Activated CD8-positive, alpha-beta memory T cell treated with anti-CD3 and anti-CD28 coated beads for 1 hour (primary cell): ENCODE data around the gene ATP6V1G2.
A peak's percentile ranks its signal among the peaks of the same experiment; 100 is the strongest.
"Not testable (repeated sequence)": the region's sequence is repeated elsewhere in the genome, so short reads cannot be mapped to it uniquely, and the experiment has no call there.

Source experiments
- DNase-seq, 2 donors: peaks; one replicate each; pipeline ENCODE4 v3.0.0-alpha.2; 2020; ENCODE audit warnings: low read depth in 1 of 2; ENCODE audit errors: extremely low read depth in 1 of 2

Gene ATP6V1G2

DNA sequence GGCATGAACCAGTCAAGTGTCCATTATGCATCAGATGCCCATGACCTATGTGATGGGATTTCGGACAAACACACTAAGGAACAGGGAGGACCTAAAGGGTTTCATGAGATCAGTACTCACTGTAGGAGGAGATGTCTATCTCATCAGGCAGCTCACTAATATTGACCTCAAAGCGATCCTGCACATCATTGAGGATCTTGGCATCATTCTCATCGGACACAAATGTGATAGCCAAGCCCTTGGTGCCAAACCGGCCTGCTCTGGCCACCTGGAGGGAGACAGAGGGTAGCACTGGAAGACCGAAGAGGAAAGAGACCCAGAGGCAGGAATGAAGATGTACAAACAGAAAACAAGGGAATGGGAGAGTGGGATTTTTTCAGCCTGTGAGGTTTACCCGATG, 15.7 kb downstream of the ATP6V1G2 start:
- DNase-seq: no peak

GRCh38 chr6:31529329-31530150, 16.9 kb downstream of the ATP6V1G2 start:
- no peak for DNase-seq

DNA sequence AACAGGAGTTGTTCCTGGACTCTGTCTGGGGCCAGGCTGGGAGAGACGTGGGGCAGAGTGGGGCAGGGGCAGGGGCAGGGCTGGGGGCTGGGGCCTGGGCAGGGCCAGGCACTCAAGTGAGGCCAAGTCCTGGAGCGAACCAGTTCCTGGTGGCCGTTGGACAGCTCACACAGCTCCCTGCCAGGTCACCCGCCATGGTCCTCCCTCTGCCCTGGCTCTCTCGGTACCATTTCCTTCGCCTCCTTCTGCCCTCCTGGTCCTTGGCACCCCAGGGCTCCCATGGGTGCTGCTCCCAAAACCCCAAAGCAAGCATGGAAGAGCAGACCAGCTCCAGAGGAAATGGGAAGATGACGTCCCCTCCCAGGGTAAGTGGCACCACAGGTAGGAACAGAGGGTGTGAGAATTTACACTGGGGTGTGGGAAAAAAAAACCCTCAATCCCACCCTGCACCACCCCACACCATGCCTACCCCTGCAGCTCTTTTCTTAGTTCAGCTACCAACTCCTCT, 17.5 kb downstream of the ATP6V1G2 start, which contains the start of gene MCCD1:
Gene MCCD1, plus strand, starts transcription at position 142 of the 508 bp plus-strand sequence. Its CDS starts 53 bp downstream, at position 195.
- DNase-seq: no peak

GRCh38 chr6:31528307-31528777, 18.1 kb downstream of the ATP6V1G2 start:
- no peak for DNase-seq

- DNase-seq: no peak
Measured at GRCh38 chr6:31525932-31526591, 20.3 kb downstream of the ATP6V1G2 start.

GRCh38 chr6:31525553-31525931, 20.9 kb downstream of the ATP6V1G2 start:
- no peak for DNase-seq

DNA sequence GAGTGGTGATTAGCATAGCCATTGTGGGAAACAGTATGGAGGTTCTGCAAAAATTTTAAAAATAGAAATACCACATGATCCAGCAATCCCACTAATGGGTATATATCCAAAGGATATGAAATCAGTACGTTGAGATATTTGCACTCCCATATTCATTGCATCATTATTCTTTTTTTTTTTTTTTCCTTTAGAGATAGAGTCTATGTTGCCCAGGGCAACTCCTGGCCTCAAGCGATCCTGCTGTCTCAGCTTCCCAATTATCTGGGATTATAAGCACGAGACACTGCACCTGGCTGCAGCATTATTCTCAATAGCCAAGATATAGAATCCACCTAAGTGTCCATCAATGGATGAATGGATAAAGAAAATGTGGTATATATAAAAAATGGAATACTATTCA, 24.6 kb downstream of the ATP6V1G2 start:
- no peak for DNase-seq

DNA sequence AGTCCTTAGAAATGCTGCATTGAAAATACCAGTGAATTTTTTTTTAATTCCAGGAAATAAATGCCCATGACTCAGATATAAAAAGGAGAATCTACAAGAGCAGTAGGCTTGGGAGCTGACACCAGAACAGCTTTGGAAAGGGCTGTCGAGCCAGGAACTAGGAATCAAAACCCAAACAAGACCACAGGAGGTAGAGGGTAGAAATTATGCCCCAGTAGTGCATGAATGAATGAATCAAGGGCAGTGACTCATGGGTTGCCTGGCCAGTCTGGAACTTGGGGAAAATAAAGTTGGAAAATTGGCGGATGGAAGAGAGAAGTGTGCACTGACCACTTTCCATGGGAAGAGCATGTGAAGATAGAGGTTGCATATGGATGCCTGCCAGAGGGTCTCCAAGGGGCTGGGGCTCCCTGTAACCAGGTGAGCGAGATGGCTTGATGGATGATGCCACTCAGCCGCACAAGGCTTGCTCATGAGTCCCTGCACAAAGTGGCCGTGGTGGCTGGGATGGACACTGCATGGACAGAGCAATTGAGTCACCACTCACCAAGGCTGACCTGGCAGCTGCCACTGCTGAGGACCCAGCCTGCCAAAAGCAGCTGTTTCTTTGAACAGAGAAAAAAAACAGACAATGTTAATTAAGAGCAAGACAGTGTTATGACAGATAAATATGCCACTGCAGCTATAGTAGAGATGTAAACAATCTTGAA, 32.8 kb downstream of the ATP6V1G2 start:
- DNase-seq: no peak

DNA sequence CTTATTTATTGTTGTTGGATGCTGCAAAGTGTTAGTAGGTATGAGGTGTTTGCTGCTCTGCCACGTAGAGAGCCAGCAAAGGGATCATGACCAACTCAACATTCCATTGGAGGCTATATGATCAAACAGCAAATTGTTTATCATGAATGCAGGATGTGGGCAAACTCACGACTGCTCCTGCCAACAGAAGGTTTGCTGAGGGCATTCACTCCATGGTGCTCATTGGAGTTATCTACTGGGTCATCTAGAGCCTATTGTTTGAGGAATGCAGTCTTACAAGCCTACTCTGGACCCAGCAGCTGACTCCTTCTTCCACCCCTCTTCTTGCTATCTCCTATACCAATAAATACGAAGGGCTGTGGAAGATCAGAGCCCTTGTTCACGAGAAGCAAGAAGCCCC, 36.4 kb downstream of the ATP6V1G2 start:
- no peak for DNase-seq

- DNase-seq: not testable (repeated sequence)
Measured at GRCh38 chr6:31509036-31509435, 37.4 kb downstream of the ATP6V1G2 start.

DNA sequence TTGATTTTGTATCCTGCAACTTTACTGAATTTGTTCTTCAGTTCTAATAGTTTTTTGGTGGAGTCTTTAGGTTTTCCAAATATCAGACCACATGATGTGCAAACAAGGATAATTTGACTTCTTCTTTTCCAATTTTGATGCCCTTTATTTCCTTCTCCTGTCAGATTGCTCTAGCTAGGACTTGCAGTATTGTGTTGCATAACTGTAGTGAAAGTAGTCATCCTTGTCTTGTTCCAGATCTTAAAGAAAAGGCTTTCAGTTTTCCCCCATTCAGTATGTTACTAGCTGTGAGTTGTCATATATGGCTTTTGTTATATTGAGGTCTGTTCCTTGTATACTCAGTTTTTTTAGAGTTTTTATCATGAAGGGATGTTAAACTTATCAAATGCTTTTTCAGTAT, 43.8 kb downstream of the ATP6V1G2 start:
- no peak for DNase-seq

GRCh38 chr6:31499648-31500047, 46.8 kb downstream of the ATP6V1G2 start:
- not testable (repeated sequence) for DNase-seq

DNA sequence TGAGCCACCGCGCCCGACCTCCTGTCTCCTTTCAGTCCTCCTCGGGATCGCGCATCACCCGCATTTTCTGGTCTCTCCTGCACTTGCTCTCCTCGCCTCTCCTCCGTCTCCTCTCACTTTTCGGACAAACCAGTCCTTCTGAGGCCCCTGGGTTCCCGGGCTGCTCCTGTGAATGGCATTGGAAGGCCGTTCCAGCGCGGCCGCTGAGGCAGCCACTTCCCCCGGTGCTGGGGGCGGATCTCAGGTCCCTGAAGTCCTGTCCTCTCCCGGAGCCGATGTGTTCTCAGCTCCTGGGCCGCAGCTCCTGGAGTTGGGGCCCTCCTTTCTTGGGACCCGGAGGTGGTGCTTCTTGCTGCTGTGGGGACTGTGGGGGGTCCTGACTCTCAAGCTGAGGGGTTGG, 47.7 kb downstream of the ATP6V1G2 start:
- no peak for DNase-seq

- peak; percentile 72 to 76 for DNase-seq
Measured at GRCh38 chr6:31497531-31498476, 48.6 kb downstream of the ATP6V1G2 start, which contains the start of gene MICB. Gene MICB (plus strand): TSS chr6:31498145. CDS start chr6:31498194, 49 bp downstream.

GRCh38 chr6:31496826-31497225, 49.6 kb downstream of the ATP6V1G2 start:
- DNase-seq: not testable (repeated sequence)

DNA sequence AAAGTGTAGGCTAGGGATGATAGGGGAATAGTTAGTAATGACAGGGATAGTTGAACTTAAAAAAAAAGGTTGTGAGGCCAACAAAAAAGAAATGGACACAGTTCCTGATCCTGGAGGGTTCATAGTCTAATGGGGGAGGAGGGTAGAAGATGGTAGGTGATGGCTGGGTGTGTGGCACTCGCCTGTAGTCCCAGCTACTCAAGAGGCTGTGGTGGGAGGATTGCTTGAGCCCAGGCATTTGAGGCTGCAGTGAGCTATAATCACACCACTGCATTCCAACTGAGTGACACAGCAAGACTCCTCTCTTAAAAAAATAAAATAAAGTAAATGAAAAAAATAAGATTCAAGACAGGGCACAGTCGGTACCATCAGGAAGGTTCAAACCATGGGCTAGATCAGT, 50.8 kb downstream of the ATP6V1G2 start:
- DNase-seq: no peak
